Central memory CD8-positive, alpha-beta T cell (primary cell): Measurements from ENCODE around the gene NUP133.

Source experiments
- ATAC-seq: fragments of 150-1000 bp; cut with Tn5 transposase; replicated peaks from 2 replicates; pipeline ENCODE4 v1.10.0; 2022; ENCODE audit warnings: mild to moderate bottlenecking, moderate FRiP score, moderate number of reproducible peaks; ENCODE audit not compliant: poor library complexity, severe bottlenecking; ENCODE audit errors: extremely low read depth
- DNase-seq, 2 donors: peaks; one replicate each; pipeline ENCODE4 v3.0.0; 2021; ENCODE audit warnings: low spot score in 2 of 2
- H3K27ac Mint-ChIP-seq: one replicate; pipeline ENCODE4 v1.8.0; 2022; ENCODE audit warnings: low read depth, mild to moderate bottlenecking, moderate library complexity, mixed read lengths
- H3K27me3 Mint-ChIP-seq: one replicate; pipeline ENCODE4 v1.8.0; 2022; ENCODE audit warnings: mixed read lengths
- H3K36me3 Mint-ChIP-seq: one replicate; pipeline ENCODE4 v1.8.0; 2022; ENCODE audit warnings: mild to moderate bottlenecking, moderate library complexity, mixed read lengths; ENCODE audit not compliant: insufficient read depth
- H3K4me1 Mint-ChIP-seq: one replicate; pipeline ENCODE4 v1.8.0; 2022; ENCODE audit warnings: mixed read lengths
- H3K4me3 Mint-ChIP-seq: one replicate; pipeline ENCODE4 v1.8.0; 2022; ENCODE audit warnings: mild to moderate bottlenecking, moderate library complexity, mixed read lengths
- H3K9me3 Mint-ChIP-seq: one replicate; pipeline ENCODE4 v1.8.0; 2022; ENCODE audit warnings: mixed read lengths

The NUP133 gene

DNA sequence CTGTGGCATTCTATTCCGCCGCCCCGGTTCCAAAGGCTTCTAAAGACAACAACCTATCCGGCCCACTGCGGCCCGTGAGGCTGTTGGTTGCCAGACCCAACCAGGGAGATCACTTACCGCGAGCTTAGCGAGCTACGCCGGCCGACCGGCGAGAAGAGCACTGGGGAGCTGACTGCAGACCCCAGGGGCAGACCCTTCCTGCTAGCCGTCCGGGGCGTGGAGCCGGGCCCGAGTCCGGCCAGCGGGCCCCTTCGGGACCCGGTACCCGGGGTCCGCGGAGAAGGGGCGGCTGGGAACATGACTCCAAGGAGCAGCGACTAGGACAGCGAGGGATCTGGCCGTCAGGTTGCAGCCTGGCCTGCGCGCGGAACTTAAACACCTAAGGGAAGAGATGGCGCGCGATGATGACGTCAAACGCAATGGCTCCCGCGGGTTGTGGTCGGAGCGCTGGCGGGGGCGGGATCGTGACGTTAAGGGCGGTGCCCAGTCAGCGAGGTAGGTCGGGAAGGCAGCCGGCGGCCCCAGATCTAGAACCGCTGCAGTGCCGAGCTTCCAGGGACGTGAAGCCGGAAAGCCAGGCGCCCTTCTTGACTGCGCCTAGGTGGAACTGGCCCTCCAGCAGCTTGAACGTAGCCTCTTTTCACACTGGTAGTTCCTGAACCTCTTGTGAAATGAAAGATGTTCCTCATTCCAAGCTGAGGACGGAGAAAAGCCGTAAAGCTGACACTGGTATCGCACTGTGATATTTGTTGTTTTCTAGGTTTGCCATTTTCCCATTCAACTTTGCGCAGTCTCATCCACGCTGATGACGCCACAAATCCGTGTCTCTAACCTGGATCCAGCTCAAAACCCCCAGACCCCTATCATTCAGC is at the start of gene NUP133:
Gene NUP133 (minus strand): TSS at position 391 of the 872 bp plus-strand sequence. CDS start 92 bp downstream, at position 299.
- ATAC-seq = peak; percentile 97
- DNase-seq = peak; percentile 95 to 96
- Mint-ChIP-seq H3K4me1 (peaks cover 13% of the 10 kb centered on the region), H3K36me3 (peaks cover 30% of the 10 kb centered on the region), H3K4me3 (peak within 1 kb of the TSS; percentile 91), H3K9me3 (no peaks in the 10 kb centered on the region), H3K27ac (peak within 1 kb of the TSS; percentile 94), H3K27me3 (no peaks in the 10 kb centered on the region)

DNA sequence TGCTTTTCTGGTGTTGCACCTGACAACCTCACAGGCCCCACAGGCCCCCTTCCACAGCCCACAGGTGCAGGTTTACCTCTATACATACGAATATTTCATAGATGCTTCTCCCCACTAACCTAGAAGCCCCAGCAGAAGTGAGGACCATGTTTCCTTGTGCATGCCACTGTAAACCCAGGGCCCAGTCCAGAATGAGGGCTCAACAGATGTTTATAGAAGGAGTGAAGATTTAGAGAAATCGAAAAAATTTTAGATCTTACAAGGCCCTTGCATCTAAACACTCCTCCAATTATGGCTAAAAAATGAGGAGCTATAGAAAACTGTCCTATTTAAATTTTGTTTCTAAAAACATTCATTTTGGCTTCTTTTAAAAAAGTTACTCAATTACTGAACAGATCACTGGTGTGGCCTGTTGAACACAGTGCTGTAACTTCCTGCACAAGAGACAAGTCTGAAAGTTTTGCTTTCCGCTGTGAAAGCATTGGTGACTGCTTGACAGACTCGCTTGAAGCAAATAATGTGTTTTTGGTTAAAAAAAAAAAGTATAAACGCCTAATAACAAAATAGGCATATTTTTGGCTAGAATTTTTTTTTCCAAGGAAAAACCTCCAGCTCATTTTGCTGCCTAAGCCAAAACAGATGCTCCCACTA is 49.2 kb upstream of the NUP133 start:
- H3K36me3 Mint-ChIP-seq = peaks cover 11% of the 10 kb centered on the region
- peaks cover 55% of the 10 kb centered on the region for H3K4me1 Mint-ChIP-seq
- H3K4me3 Mint-ChIP-seq = peak overlapping the region; percentile 88

GRCh38 chr1:229554886-229555621 is 46.9 kb upstream of the NUP133 start:
- Mint-ChIP-seq H3K9me3 (no peaks in the 10 kb centered on the region), H3K4me3 (no peak overlapping the region), H3K4me1 (peaks cover 68% of the 10 kb centered on the region), H3K27ac (no peak overlapping the region), H3K36me3 (peaks cover 11% of the 10 kb centered on the region), H3K27me3 (no peaks in the 10 kb centered on the region)
- no peak for ATAC-seq
- no peak for DNase-seq

More for the DNA sequence above, 49.2 kb upstream of the NUP133 start:
- ATAC-seq (peak; percentile 50), DNase-seq (no peak)
- H3K27me3 Mint-ChIP-seq = no peaks in the 10 kb centered on the region
- H3K9me3 Mint-ChIP-seq = no peaks in the 10 kb centered on the region
- peak overlapping the region; percentile 85 for H3K27ac Mint-ChIP-seq

- Mint-ChIP-seq H3K36me3 (peaks cover 12% of the 10 kb centered on the region), H3K27ac (no peak overlapping the region), H3K4me1 (peaks cover 65% of the 10 kb centered on the region), H3K27me3 (no peaks in the 10 kb centered on the region), H3K4me3 (no peak overlapping the region), H3K9me3 (no peaks in the 10 kb centered on the region)
- DNase-seq = no peak
- no peak for ATAC-seq
These were observed 45.5 kb upstream of the NUP133 start for GRCh38 chr1:229553621-229554130.

DNA sequence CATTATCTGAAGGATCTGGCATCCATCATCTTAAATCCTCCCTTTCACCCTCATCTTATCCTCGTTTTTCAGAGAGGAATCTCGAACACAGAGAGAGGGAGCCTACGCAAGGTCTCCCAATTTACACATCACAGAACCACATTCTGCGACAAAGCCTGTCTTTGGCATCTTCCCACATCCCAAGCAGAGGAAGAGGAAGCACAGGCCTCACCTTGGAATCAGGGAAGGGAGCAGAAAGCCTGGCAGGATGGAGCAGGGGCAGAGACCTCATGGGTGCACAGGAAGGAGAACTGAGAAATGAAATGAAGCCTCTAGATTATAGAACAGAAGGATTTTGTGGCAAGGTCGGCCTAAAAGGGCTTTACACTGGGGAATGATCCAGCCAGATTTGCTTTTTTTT is 44.6 kb upstream of the NUP133 start:
- Mint-ChIP-seq H3K27me3 (no peaks in the 10 kb centered on the region), H3K4me1 (peaks cover 64% of the 10 kb centered on the region), H3K36me3 (peaks cover 15% of the 10 kb centered on the region), H3K4me3 (no peak overlapping the region), H3K27ac (peak overlapping the region; percentile 36), H3K9me3 (no peaks in the 10 kb centered on the region)
- DNase-seq (no peak), ATAC-seq (no peak)

GRCh38 chr1:229550812-229551567 is 42.8 kb upstream of the NUP133 start:
- peaks cover 19% of the 10 kb centered on the region for H3K36me3 Mint-ChIP-seq
- H3K27ac Mint-ChIP-seq = no peak overlapping the region
- DNase-seq (no peak), ATAC-seq (no peak)
- H3K4me1 Mint-ChIP-seq = peaks cover 48% of the 10 kb centered on the region
- no peak overlapping the region for H3K4me3 Mint-ChIP-seq
- H3K27me3 Mint-ChIP-seq = no peaks in the 10 kb centered on the region
- no peaks in the 10 kb centered on the region for H3K9me3 Mint-ChIP-seq

DNA sequence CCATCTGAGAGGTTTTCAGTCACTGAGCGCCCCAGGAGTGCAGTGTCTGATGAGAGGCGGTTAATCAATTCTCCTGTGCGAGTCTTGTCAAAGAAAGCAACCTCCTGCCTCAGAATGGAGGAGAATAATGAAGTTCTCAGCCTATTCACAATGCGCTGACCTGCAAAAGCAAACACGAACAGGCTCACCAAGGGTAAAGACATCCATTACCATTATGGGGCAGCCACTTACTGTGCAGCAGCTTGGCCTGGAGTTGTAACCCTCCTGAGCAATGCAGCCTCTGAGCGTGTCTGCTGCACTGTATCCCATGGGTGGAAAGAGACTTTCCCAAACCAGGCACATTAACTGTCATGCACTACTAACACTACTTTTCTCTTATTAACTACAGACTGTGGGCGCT is 39.4 kb upstream of the NUP133 start:
- ATAC-seq = no peak
- no peak for DNase-seq
- Mint-ChIP-seq H3K27me3 (no peaks in the 10 kb centered on the region), H3K4me1 (peaks cover 30% of the 10 kb centered on the region), H3K9me3 (no peaks in the 10 kb centered on the region), H3K27ac (no peak overlapping the region), H3K36me3 (peaks cover 30% of the 10 kb centered on the region), H3K4me3 (no peak overlapping the region)

GRCh38 chr1:229544587-229544986 is 36.4 kb upstream of the NUP133 start:
- peaks cover 11% of the 10 kb centered on the region for H3K4me1 Mint-ChIP-seq
- DNase-seq (no peak), ATAC-seq (no peak)
- no peak overlapping the region for H3K27ac Mint-ChIP-seq
- H3K4me3 Mint-ChIP-seq = no peak overlapping the region
- H3K9me3 Mint-ChIP-seq = no peaks in the 10 kb centered on the region
- H3K27me3 Mint-ChIP-seq = no peaks in the 10 kb centered on the region
- H3K36me3 Mint-ChIP-seq = peaks cover 39% of the 10 kb centered on the region

GRCh38 chr1:229539863-229540506 is 31.8 kb upstream of the NUP133 start:
- Mint-ChIP-seq H3K27me3 (no peaks in the 10 kb centered on the region), H3K4me3 (no peak overlapping the region), H3K9me3 (no peaks in the 10 kb centered on the region), H3K36me3 (peaks cover 50% of the 10 kb centered on the region), H3K27ac (no peak overlapping the region), H3K4me1 (peaks cover 9% of the 10 kb centered on the region)
- DNase-seq (no peak), ATAC-seq (no peak)

DNA sequence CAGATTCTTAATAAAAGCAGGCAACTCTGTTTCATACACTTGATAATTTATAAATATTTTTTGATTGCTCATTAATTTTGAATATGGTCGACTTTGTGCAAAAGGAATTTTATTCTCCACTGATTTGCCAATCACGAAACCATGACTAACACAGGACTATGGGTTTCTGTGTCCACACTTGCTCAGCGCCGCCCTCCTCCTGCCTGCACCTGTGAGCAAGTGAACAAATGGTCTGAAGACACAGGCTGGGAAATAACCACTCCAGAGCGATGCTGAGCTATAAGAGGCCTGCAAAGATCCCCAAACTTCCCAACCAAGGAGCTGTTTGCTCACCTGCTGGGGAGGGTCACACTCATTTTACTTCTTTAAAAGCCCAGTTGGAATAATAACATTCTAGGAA is 30.8 kb upstream of the NUP133 start:
- peaks cover 51% of the 10 kb centered on the region for H3K36me3 Mint-ChIP-seq
- no peaks in the 10 kb centered on the region for H3K27me3 Mint-ChIP-seq
- H3K27ac Mint-ChIP-seq = no peak overlapping the region
- no peak overlapping the region for H3K4me3 Mint-ChIP-seq
- no peak for DNase-seq
- no peak for ATAC-seq
- H3K9me3 Mint-ChIP-seq = no peaks in the 10 kb centered on the region
- H3K4me1 Mint-ChIP-seq = peaks cover 10% of the 10 kb centered on the region

GRCh38 chr1:229537894-229538293 is 29.8 kb upstream of the NUP133 start:
- Mint-ChIP-seq H3K4me1 (peaks cover 6% of the 10 kb centered on the region), H3K9me3 (no peaks in the 10 kb centered on the region), H3K27me3 (no peaks in the 10 kb centered on the region), H3K36me3 (peaks cover 55% of the 10 kb centered on the region), H3K4me3 (no peak overlapping the region), H3K27ac (peak overlapping the region; percentile 19)
- no peak for ATAC-seq
- no peak for DNase-seq
